ENCODE measurements around the gene GCC1. TPM values are rescaled to one million over a fixed set of nuclear protein-coding genes. Genes with fewer than 3 reads are reported as not detected.
"Not testable (repeated sequence)": the region's sequence is repeated elsewhere in the genome, so short reads cannot be mapped to it uniquely, and the experiment has no call there.

GCC1 gene
- total RNA-seq, 4 donors from 2014 or later, result 13.5 to 17.3 (median 14.9) TPM

DNA sequence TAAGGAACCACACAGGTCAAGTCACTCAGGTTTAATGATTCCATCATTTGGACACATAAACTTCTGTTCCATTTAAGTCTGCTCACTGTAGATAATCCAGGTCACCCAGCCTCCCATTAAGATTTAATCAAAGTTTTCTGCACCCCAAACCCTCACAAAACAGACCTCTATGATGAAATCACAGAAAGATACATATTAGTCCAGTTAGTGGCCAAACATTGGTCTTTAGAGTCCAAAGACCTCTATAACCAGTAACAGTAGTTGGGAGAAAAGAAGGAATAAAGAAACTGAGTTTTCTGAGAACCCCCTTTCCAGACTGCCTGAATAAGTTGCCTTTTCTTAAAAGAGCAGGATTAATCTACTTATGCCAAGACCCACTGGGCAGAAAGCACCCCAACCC, 4.8 kb downstream of the GCC1 start:
- TF ChIP-seq, protein P1, sequence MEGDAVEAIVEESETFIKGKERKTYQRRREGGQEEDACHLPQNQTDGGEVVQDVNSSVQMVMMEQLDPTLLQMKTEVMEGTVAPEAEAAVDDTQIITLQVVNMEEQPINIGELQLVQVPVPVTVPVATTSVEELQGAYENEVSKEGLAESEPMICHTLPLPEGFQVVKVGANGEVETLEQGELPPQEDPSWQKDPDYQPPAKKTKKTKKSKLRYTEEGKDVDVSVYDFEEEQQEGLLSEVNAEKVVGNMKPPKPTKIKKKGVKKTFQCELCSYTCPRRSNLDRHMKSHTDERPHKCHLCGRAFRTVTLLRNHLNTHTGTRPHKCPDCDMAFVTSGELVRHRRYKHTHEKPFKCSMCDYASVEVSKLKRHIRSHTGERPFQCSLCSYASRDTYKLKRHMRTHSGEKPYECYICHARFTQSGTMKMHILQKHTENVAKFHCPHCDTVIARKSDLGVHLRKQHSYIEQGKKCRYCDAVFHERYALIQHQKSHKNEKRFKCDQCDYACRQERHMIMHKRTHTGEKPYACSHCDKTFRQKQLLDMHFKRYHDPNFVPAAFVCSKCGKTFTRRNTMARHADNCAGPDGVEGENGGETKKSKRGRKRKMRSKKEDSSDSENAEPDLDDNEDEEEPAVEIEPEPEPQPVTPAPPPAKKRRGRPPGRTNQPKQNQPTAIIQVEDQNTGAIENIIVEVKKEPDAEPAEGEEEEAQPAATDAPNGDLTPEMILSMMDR (IDR thresholded peaks at IDR 0.05), result no peak
- TF ChIP-seq POLR2A (IDR thresholded peaks at IDR 0.05), result no peak
- Histone ChIP-seq H3K4me1 (peaks cover 26 to 60% (median 34%) of the 10 kb centered on the region in 3 donors), H3K9me3 (no peaks in the 10 kb centered on the region), H3K4me3 (no peak overlapping the region), H3K36me3 (peaks cover 8 to 64% (median 10%) of the 10 kb centered on the region in 3 donors), H3K27me3 (no peaks in the 10 kb centered on the region), H3K27ac (no peak overlapping the region)
- DNase-seq, result no peak
- intact Hi-C loops (cut with DNase I), result no loop called here

DNA sequence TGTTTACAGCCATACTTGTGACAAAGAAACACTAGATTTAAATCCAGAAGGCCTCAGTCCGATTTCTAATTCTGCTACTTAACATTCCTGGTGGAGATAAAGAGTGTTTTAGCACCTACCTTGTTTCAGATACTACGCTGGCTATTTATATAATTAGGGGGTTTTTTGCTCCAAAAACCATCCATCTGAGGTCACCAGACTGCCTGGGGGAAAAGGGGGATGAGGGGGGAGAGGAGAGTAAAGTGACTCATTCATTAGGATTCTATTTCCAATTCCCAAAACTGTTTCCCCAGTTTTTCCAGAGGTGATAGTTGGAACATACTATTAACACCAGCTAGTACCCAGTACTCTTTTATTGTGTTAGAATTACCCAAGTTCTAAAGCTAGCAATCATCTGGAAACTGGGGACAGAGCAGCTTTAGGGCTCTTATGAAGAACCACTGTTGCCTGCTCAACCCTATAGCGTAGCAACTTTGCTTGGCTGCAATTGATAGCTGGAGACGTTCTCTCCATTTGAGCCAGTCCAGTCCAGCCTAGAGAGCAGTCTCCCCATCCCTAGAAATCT, 6.6 kb downstream of the GCC1 start:
- 70 to 77% methylated on average over 3 to 4 of the region's 4 CpGs for WGBS, 2 donors
- Histone ChIP-seq H3K4me3 (no peak overlapping the region), H3K36me3 (peaks cover 8 to 64% (median 10%) of the 10 kb centered on the region in 3 donors), H3K27ac (no peak overlapping the region), H3K27me3 (no peaks in the 10 kb centered on the region), H3K4me1 (peaks cover 16 to 45% (median 23%) of the 10 kb centered on the region in 3 donors), H3K9me3 (no peaks in the 10 kb centered on the region)
- no peak for TF ChIP-seq POLR2A (IDR thresholded peaks at IDR 0.05)
- TF ChIP-seq, protein P1 (IDR thresholded peaks at IDR 0.05), result no peak
- no peak for DNase-seq
- intact Hi-C loops (cut with DNase I), result no loop called here

DNA sequence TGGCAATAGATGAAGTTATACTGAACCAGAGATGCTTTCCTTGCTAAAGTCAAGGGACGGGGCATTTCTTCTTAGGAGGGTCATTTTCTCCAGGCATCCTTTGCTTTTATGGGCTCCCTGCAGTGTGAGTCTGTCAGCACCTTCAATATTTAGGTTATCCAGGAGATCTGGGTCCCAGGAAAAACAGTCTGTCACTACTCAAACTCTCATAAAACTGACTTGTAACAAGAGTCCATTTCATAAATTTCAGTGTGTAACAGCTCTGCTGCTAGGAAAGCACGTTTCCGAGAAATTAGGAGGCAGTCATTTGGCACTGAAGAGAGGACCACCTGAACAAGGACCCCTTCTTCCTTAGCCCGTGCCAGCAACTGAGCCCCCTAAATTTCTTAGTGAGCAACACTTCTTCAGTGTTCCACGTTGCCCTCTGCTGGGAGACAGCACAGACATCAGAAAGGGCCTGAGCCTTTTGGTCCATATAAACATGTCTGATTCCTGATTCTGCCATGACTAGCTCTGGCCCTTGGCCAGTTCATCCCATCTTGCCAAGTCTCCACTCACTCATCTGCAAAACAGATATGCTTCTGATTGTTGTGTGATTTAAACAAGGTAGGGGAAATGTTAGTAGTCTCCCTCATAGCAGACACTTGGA, 7.2 kb downstream of the GCC1 start:
- DNase-seq, result no peak
- TF ChIP-seq POLR2A (IDR thresholded peaks at IDR 0.05), result no peak
- TF ChIP-seq, protein P1 (IDR thresholded peaks at IDR 0.05), result no peak
- Histone ChIP-seq H3K4me3 (no peak overlapping the region), H3K4me1 (peaks cover 15 to 38% (median 17%) of the 10 kb centered on the region in 3 donors), H3K27ac (no peak overlapping the region), H3K36me3 (peaks cover 8 to 61% (median 10%) of the 10 kb centered on the region in 3 donors), H3K9me3 (no peaks in the 10 kb centered on the region), H3K27me3 (no peaks in the 10 kb centered on the region)
- WGBS, 2 donors, result 70 to 88% methylated on average over 5 of the region's 5 CpGs
- intact Hi-C loops (cut with DNase I), result no loop called here

DNA sequence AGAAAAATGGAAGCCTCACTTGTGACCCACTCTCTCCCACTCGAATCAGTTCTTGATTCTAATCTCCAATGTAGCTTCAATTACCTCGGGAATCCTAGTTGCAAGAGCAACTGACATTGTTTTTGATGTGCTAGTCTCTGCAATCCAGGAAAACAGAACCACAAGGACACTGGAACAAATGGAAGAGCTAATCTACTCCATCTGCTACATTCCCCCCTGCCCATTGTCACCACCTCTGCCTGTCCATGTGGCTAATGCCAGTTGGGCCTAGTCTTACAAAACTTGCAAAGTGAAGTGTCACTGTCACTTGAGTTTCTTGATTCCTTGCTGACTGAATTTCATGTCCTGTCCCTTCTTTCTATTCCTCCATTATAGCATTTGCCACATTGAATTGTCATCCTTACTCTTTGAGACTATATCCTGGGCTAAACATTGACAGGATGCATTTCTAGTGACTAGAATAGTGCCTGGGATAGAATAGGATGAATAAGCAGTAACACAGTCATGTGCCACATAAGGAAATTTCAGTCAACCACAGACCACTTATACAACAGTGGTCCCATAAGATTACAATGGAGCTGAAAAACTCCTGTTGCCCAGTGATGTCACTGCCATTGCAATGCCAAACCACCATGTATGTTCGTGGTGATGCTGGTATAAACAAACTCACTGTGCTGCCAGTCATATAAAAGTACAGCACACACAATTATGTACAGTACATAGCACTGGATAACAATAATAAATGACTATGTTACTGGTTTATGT, 13.5 kb downstream of the GCC1 start:
- H3K4me3 ChIP-seq, result no peak overlapping the region
- DNase-seq, result no peak
- WGBS, 2 donors, result 78 to 79% methylated on average over 3 of the region's 3 CpGs
- H3K27me3 ChIP-seq, result no peaks in the 10 kb centered on the region
- H3K4me1 ChIP-seq, result no peaks in the 10 kb centered on the region
- H3K36me3 ChIP-seq, result no peaks in the 10 kb centered on the region
- intact Hi-C loops (cut with DNase I), result no loop called here
- H3K9me3 ChIP-seq, result no peaks in the 10 kb centered on the region
- TF ChIP-seq, protein P1 (IDR thresholded peaks at IDR 0.05), result no peak
- TF ChIP-seq POLR2A (IDR thresholded peaks at IDR 0.05), result no peak
- no peak overlapping the region for H3K27ac ChIP-seq

DNA sequence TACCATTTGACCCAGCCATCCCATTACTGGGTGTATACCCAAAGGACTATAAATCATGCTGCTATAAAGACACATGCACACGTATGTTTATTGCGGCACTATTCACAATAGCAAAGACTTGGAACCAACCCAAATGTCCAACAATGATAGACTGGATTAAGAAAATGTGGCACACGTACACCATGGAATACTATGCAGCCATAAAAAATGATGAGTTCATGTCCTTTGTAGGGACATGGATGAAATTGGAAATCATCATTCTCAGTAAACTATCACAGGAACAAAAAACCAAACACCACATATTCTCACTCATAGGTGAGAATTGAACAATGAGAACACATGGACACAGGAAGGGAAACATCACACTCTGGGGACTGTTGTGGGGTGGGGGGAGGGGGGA, 17.4 kb downstream of the GCC1 start:
- intact Hi-C loops (cut with DNase I); H3K27me3 ChIP-seq: not testable (repeated sequence)
- WGBS, 2 donors, result no CpG with 5 or more reads among the region's 3 CpGs

More for the DNA sequence above, 17.4 kb downstream of the GCC1 start:
- not testable (repeated sequence) for H3K4me3 ChIP-seq, H3K4me1 ChIP-seq, H3K9me3 ChIP-seq, DNase-seq, H3K36me3 ChIP-seq, H3K27ac ChIP-seq

Measured in esophagus squamous epithelium (tissue), 5 donors.